HG02610 (cell line): ENCODE measurements around the gene SOD2.
"Not testable (repeated sequence)": the region's sequence is repeated elsewhere in the genome, so short reads cannot be mapped to it uniquely, and the experiment has no call there.

Experiments used
- ATAC-seq: cut with Tn5 transposase; IDR thresholded peaks from one replicate; pipeline ENCODE4 v1.9.1; 2021; ENCODE audit warnings: mild to moderate bottlenecking, moderate library complexity; ENCODE audit not compliant: unreplicated experiment

SOD2 gene

GRCh38 chr6:159716247-159717096 lies 23.4 kb upstream of the SOD2 start:
- ATAC-seq: no peak

GRCh38 chr6:159715605-159716004 lies 22.6 kb upstream of the SOD2 start:
- ATAC-seq: no peak

- no peak for ATAC-seq
Observed at GRCh38 chr6:159715166-159715565, 22.1 kb upstream of the SOD2 start.

- ATAC-seq: no peak
Observed at GRCh38 chr6:159714404-159714803, 21.4 kb upstream of the SOD2 start.

GRCh38 chr6:159713984-159714383 lies 20.9 kb upstream of the SOD2 start:
- no peak for ATAC-seq

- ATAC-seq: not testable (repeated sequence)
Observed at GRCh38 chr6:159712389-159712788, 19.3 kb upstream of the SOD2 start.

GRCh38 chr6:159710603-159711002 lies 17.6 kb upstream of the SOD2 start:
- ATAC-seq: not testable (repeated sequence)

- ATAC-seq: no peak
Observed at GRCh38 chr6:159701413-159701999, 8.5 kb upstream of the SOD2 start.

- ATAC-seq: no peak
Observed at GRCh38 chr6:159700970-159701369, 7.9 kb upstream of the SOD2 start.

GRCh38 chr6:159695984-159696383 lies 2.9 kb upstream of the SOD2 start:
- ATAC-seq: no peak

- ATAC-seq: peak; percentile 12
Observed at GRCh38 chr6:159693894-159694545, 979 bp upstream of the SOD2 start.

GRCh38 chr6:159692303-159693127 lies 526 bp downstream of the SOD2 start:
- ATAC-seq: peak; percentile 39

GRCh38 chr6:159691963-159692287 lies 1.1 kb downstream of the SOD2 start:
- ATAC-seq: no peak

- no peak for ATAC-seq
Observed at GRCh38 chr6:159691133-159691962, 1.7 kb downstream of the SOD2 start.

- not testable (repeated sequence) for ATAC-seq
Observed at GRCh38 chr6:159690135-159690534, 2.9 kb downstream of the SOD2 start.

- no peak for ATAC-seq
Observed at GRCh38 chr6:159689001-159689400, 4.0 kb downstream of the SOD2 start.

- no peak for ATAC-seq
Observed at GRCh38 chr6:159688266-159688905, 4.7 kb downstream of the SOD2 start.

- ATAC-seq: no peak
Observed at GRCh38 chr6:159687341-159687740, 5.7 kb downstream of the SOD2 start.

GRCh38 chr6:159686703-159687102 lies 6.3 kb downstream of the SOD2 start:
- ATAC-seq: no peak

- no peak for ATAC-seq
Observed at GRCh38 chr6:159686040-159686439, 7.0 kb downstream of the SOD2 start.
